ENCODE results near the gene TNK1. TPM values are rescaled to one million over a fixed set of nuclear protein-coding genes. Genes with fewer than 3 reads are reported as not detected.
"Not testable (repeated sequence)": the region's sequence is repeated elsewhere in the genome, so short reads cannot be mapped to it uniquely, and the experiment has no call there.

Gene TNK1
- total RNA-seq, 1 donor from 2014 or later, result 0.34 TPM

- Mint-ChIP-seq H3K36me3 (ENCODE audit: unreplicated experiment) (no peaks in the 10 kb centered on the region), H3K9me3 (ENCODE audit: unreplicated experiment) (peaks cover 6% of the 10 kb centered on the region), H3K27me3 (ENCODE audit: unreplicated experiment) (peaks cover 8% of the 10 kb centered on the region), H3K27ac (ENCODE audit: unreplicated experiment) (no peak overlapping the region), H3K4me1 (ENCODE audit: low read depth, unreplicated experiment) (peaks cover 4% of the 10 kb centered on the region), H3K4me3 (ENCODE audit: unreplicated experiment) (no peak overlapping the region)
- TF ChIP-seq CTCF (IDR thresholded peaks at IDR 0.05; ENCODE audit: partially characterized antibody, unreplicated experiment), result peak; percentile 82
- peak; percentile 87 for DNase-seq
Observed at GRCh38 chr17:7356072-7356549, 24.8 kb upstream of the TNK1 start.

- Mint-ChIP-seq H3K4me1 (ENCODE audit: low read depth, unreplicated experiment) (peaks cover 4% of the 10 kb centered on the region), H3K27ac (ENCODE audit: unreplicated experiment) (no peak overlapping the region), H3K27me3 (ENCODE audit: unreplicated experiment) (peaks cover 8% of the 10 kb centered on the region), H3K36me3 (ENCODE audit: unreplicated experiment) (no peaks in the 10 kb centered on the region), H3K9me3 (ENCODE audit: unreplicated experiment) (peaks cover 6% of the 10 kb centered on the region), H3K4me3 (ENCODE audit: unreplicated experiment) (no peak overlapping the region)
- no peak for DNase-seq
- TF ChIP-seq CTCF (IDR thresholded peaks at IDR 0.05; ENCODE audit: partially characterized antibody, unreplicated experiment), result no peak
Observed at GRCh38 chr17:7356756-7357155, 24.1 kb upstream of the TNK1 start.

GRCh38 chr17:7357381-7357780, 23.5 kb upstream of the TNK1 start:
- TF ChIP-seq CTCF (IDR thresholded peaks at IDR 0.05; ENCODE audit: partially characterized antibody, unreplicated experiment), result no peak
- no peak for DNase-seq
- H3K4me1 Mint-ChIP-seq (ENCODE audit: low read depth, unreplicated experiment), result peaks cover 4% of the 10 kb centered on the region
- no peak overlapping the region for H3K27ac Mint-ChIP-seq (ENCODE audit: unreplicated experiment)
- peaks cover 6% of the 10 kb centered on the region for H3K27me3 Mint-ChIP-seq (ENCODE audit: unreplicated experiment)
- no peaks in the 10 kb centered on the region for H3K36me3 Mint-ChIP-seq (ENCODE audit: unreplicated experiment)
- peaks cover 5% of the 10 kb centered on the region for H3K9me3 Mint-ChIP-seq (ENCODE audit: unreplicated experiment)
- no peak overlapping the region for H3K4me3 Mint-ChIP-seq (ENCODE audit: unreplicated experiment)

- Mint-ChIP-seq H3K4me1 (ENCODE audit: low read depth, unreplicated experiment) (no peaks in the 10 kb centered on the region), H3K36me3 (ENCODE audit: unreplicated experiment) (peaks cover 3% of the 10 kb centered on the region), H3K4me3 (ENCODE audit: unreplicated experiment) (no peak overlapping the region), H3K27me3 (ENCODE audit: unreplicated experiment) (peaks cover 3% of the 10 kb centered on the region), H3K27ac (ENCODE audit: unreplicated experiment) (no peak overlapping the region), H3K9me3 (ENCODE audit: unreplicated experiment) (peaks cover 3% of the 10 kb centered on the region)
- DNase-seq, result no peak
- TF ChIP-seq CTCF (IDR thresholded peaks at IDR 0.05; ENCODE audit: partially characterized antibody, unreplicated experiment), result no peak
Observed at GRCh38 chr17:7361906-7362305, 19.0 kb upstream of the TNK1 start.

GRCh38 chr17:7363311-7363710, 17.6 kb upstream of the TNK1 start:
- Mint-ChIP-seq H3K36me3 (ENCODE audit: unreplicated experiment) (peaks cover 3% of the 10 kb centered on the region), H3K27me3 (ENCODE audit: unreplicated experiment) (no peaks in the 10 kb centered on the region), H3K4me3 (ENCODE audit: unreplicated experiment) (no peak overlapping the region), H3K9me3 (ENCODE audit: unreplicated experiment) (peaks cover 3% of the 10 kb centered on the region), H3K27ac (ENCODE audit: unreplicated experiment) (no peak overlapping the region), H3K4me1 (ENCODE audit: low read depth, unreplicated experiment) (no peaks in the 10 kb centered on the region)
- no peak for DNase-seq
- TF ChIP-seq CTCF (IDR thresholded peaks at IDR 0.05; ENCODE audit: partially characterized antibody, unreplicated experiment), result no peak

GRCh38 chr17:7365963-7366362, 14.9 kb upstream of the TNK1 start:
- H3K4me1 Mint-ChIP-seq (ENCODE audit: low read depth, unreplicated experiment); H3K4me3 Mint-ChIP-seq (ENCODE audit: unreplicated experiment); DNase-seq; H3K27me3 Mint-ChIP-seq (ENCODE audit: unreplicated experiment); H3K27ac Mint-ChIP-seq (ENCODE audit: unreplicated experiment); H3K9me3 Mint-ChIP-seq (ENCODE audit: unreplicated experiment); H3K36me3 Mint-ChIP-seq (ENCODE audit: unreplicated experiment): not testable (repeated sequence)
